ENCODE results near the gene WDR86. TPM values are rescaled to one million over a fixed set of nuclear protein-coding genes. Genes with fewer than 3 reads are reported as not detected.

The WDR86 gene
- total RNA-seq, 4 donors from 2014 or later = 17.2 to 41.5 (median 22.1) TPM

DNA sequence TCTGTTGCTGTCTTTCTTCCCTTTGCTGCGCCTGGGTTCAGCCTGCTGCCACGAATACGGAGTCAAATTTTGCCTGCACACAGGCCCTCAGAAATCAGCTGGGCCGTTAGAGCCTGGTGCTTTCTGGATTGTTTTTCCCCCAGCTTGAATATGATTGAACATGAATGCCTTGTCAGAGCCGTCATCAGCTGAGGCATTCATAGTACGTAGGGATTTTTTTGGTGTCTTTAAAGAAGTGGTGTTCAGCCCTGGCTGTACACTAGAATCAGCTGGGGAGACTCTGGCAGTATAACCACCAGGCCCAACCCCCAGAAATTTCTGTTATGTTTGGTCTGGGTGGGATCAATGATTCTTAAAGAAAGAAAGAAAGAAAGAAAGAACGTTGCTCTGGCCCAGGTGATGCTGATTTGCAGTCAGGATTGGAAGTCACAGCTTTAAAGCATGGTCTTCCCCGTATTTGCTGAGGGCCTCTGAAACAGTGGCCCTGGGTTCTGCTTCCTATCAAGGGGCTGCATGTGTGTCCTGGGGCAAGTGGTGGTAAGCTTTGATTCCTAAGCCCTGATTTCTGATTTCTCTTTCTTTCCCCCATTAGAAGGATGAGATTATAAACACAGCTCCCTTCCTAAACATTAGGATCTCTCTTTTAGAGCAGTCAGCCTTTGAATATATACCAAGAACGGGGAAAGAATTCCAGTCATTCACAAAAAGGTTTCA, 43.5 kb downstream of the WDR86 start:
- TF ChIP-seq, protein P1, sequence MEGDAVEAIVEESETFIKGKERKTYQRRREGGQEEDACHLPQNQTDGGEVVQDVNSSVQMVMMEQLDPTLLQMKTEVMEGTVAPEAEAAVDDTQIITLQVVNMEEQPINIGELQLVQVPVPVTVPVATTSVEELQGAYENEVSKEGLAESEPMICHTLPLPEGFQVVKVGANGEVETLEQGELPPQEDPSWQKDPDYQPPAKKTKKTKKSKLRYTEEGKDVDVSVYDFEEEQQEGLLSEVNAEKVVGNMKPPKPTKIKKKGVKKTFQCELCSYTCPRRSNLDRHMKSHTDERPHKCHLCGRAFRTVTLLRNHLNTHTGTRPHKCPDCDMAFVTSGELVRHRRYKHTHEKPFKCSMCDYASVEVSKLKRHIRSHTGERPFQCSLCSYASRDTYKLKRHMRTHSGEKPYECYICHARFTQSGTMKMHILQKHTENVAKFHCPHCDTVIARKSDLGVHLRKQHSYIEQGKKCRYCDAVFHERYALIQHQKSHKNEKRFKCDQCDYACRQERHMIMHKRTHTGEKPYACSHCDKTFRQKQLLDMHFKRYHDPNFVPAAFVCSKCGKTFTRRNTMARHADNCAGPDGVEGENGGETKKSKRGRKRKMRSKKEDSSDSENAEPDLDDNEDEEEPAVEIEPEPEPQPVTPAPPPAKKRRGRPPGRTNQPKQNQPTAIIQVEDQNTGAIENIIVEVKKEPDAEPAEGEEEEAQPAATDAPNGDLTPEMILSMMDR (IDR thresholded peaks at IDR 0.05) = no peak
- no peak for ATAC-seq (ENCODE audit: low FRiP score)
- DNase-seq (ENCODE audit: low spot score) = no peak

DNA sequence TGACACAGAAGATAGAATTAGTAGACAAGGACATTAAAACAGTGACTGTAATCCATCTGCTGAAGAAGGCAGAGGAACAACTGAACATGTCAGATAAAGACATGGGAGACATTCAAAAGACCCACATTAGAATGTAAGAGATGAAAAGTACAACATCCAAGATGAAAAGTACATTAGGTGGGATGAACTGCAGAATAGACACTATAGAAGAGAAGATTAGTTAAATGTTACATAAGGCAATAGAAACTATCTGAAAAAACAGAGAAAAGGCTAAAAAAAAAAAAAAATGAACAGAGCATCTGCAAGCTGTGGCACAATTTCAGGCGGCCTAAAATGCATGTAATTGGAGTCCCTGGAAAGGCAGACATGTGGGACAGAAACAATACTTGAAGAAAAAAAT, 46.7 kb downstream of the WDR86 start:
- ATAC-seq (ENCODE audit: low FRiP score) = no peak
- TF ChIP-seq, protein P1 (IDR thresholded peaks at IDR 0.05) = no peak
- no peak for DNase-seq (ENCODE audit: low spot score)

DNA sequence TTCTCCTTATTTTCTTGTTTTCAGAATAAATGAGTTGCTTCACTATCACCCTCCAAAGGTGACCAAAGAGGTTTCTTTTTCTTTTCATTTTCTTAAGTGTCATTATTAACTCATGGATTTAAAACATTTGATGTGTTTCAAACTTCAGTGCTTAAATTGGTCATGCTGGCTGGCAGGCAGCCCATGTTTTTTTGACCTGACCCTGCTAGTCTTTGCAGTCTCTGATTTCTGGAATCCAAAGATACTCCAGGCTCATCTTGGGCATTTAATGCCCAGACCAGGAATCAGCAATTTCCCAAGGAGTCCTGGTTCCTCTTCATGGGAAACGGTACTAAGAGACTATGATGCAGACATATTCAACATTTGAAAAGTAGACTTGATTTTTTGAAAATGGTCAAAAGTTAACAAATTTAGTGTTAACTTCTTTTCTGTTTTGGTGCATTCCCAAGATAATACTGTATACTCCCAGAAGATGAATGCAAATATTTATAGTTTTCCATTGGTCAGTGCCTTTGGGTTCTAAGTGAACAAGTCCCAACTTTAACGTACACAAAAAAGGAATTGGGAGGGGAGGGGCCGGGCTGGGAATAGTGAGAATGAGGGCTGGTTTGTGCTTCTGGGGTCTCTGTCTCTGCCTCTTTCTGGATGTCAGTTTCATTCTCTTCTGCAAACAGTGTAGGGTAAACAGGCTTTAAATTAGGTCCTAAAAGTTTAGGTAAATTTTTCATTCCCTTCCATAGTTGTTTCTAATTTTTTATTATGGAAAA, 48.5 kb downstream of the WDR86 start:
- TF ChIP-seq, protein P1 (IDR thresholded peaks at IDR 0.05) = no peak
- ATAC-seq (ENCODE audit: low FRiP score) (no peak), DNase-seq (ENCODE audit: low spot score) (no peak)

DNA sequence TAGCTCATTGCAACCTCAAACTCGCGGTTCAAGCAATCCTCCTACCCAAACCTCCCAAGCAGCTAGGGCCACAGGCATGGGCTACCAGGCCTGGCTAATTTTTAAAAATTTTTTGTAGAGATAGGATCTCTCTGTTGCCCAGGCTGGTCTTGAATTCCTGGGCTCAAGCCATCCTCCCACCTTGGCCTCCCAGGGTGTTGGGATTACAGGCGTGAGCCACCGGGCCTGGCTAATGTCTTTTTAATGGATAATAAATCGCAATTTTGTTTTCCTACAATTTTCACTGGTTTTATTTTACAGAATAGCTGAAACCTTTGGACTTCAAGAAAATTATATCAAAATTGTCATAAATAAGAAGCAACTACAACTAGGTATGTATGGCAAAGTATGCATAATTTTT, 57.3 kb downstream of the WDR86 start:
- ATAC-seq (ENCODE audit: low FRiP score) = no peak
- DNase-seq (ENCODE audit: low spot score) = no peak
- TF ChIP-seq, protein P1 (IDR thresholded peaks at IDR 0.05) = no peak

DNA sequence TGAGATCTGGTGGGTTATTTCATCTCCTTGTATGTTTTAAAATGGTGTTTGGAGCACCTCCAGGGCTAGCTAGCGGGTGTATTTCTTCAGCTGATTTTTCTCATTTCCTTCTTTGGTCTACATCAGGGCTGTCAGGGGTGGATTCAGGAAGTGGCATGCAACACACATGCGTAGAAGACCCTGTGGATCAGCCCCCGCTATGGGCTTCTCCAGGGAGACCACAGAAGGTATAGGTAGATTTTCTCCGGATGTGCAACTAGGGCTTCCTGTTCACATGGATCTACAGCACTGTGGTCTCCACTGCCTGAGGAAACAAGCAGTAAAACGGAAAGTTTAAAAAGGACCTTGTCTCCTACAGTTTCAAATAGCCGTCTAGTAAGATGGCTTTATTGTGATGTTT, 57.9 kb downstream of the WDR86 start:
- DNase-seq (ENCODE audit: low spot score) (no peak), ATAC-seq (ENCODE audit: low FRiP score) (no peak)
- TF ChIP-seq, protein P1 (IDR thresholded peaks at IDR 0.05) = no peak

DNA sequence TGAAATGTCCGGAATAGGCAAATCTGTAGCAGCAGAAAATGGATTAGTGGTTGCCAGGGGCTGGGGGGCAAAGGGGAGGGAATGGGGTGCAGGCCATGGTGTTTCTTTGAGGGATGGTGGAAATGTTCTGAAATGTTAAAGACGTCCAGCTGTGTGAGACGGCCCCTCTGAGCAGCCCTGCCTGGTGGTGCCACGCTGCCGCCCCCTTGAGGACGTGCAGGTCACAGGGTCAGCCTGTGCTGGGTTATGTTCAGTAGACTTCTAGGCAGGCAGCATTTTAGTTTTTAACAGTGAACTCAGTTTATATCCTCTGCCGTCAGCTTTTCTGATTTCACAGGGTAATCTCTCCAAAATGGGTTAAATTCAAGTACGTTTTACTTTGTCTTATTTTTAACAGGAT, 58.8 kb downstream of the WDR86 start:
- TF ChIP-seq, protein P1 (IDR thresholded peaks at IDR 0.05) = no peak
- no peak for DNase-seq (ENCODE audit: low spot score)
- ATAC-seq (ENCODE audit: low FRiP score) = no peak

DNA sequence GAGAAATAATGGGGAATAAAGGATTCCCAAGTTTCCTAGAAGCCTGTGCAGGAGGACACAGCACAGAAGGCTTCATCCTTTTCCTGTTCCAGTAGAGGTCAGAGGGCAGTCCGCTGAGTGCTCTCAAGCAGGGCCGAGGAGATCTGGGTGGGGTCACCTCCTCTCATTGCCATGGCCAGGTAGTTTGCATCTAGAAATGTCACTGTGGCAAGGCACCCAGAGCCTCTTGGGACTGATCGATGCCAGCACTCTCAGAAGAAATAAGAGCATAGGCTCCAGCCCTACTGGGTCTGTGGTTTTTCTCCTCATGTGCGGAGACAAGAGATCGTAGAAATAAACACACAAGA, 60.4 kb downstream of the WDR86 start:
- TF ChIP-seq, protein P1 (IDR thresholded peaks at IDR 0.05) = no peak
- ATAC-seq (ENCODE audit: low FRiP score) (peak; percentile 16), DNase-seq (ENCODE audit: low spot score) (no peak)

All from omental fat pad (tissue), 4 donors.